ENCODE measurements around the gene NAPSA.

DNA sequence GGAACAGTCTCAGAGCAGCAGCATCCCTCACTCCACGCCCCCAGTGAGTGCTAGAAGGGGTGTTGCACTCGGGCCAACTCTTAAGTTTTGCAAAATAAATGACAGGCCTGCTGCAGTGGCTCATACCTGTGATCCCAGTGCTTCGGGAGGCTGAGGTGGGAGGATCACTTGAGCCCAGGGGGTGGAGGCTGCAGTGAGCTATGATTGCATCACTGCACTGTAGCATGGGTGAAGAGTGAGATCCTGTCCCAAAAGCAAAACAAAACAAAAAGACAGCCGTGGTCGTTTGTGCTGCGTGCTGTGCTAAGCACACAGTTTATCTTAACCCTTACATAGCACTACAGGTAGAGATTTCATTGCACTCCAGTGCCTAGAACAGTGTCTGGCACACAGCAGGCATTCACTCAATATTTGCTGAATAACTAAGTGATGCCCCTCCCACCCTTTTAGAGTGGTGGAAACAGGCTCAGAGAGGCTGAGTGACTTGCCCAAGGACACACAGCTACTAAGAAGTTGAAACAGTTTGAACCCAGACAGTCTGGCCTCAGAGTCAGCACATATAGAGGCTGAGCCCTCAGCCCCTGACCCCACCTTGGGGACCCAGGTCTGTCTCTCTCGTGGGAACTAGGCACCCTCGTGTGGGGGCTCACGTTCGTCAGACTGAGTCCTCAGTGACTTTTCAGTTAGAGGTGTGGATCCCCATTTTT, 54.5 kb downstream of the NAPSA start:
- TF ChIP-seq POLR2A (IDR thresholded peaks at IDR 0.05; ENCODE audit: low read depth, low read length) (no peak), POLR2AphosphoS5 (IDR thresholded peaks at IDR 0.05; ENCODE audit: low read depth, low read length) (no peak), SPI1 (IDR thresholded peaks at IDR 0.05; ENCODE audit: low read depth, low read length) (no peak), TAF1 (IDR thresholded peaks at IDR 0.05; ENCODE audit: low read depth, low read length) (no peak), PAX5 (IDR thresholded peaks at IDR 0.05; ENCODE audit: insufficient read depth, low read length, severe bottlenecking) (no peak), POU2F2 (IDR thresholded peaks at IDR 0.05; ENCODE audit: low read depth, low read length) (no peak)
